Kidney (tissue), 14 donors: ENCODE measurements around the gene SERPINI2. TPM values are rescaled to one million over a fixed set of nuclear protein-coding genes. Genes with fewer than 3 reads are reported as not detected.
A peak's percentile ranks its signal among the peaks of the same experiment; 100 is the strongest.
"Not testable (repeated sequence)": the region's sequence is repeated elsewhere in the genome, so short reads cannot be mapped to it uniquely, and the experiment has no call there.

ENCODE experiments used
- DNase-seq, 5 donors: peaks; one replicate each; pipeline ENCODE4 v3.0.0-alpha.2; 2013 to 2020
- FAIRE-seq: peaks from 2 replicates; lab custom pipeline; 2012; peaks lifted over from hg19 to GRCh38; lab: Jason Lieb, UNC
- H3K27ac ChIP-seq, 2 donors: one replicate each; pipeline ENCODE4 v1.7.0; 2013; ENCODE audit warnings: low read depth in 2 of 2, low read length in 2 of 2, inconsistent platforms in 1 of 2
- H3K27me3 ChIP-seq: one replicate; pipeline ENCODE4 v1.7.1; 2013; ENCODE audit warnings: low read length, inconsistent platforms; ENCODE audit not compliant: control insufficient read depth, insufficient read depth
- H3K36me3 ChIP-seq, 3 donors: one replicate each; pipeline versions ENCODE4 v1.7.0 to v1.7.1; 2013; ENCODE audit warnings: low read length in 3 of 3, control low read depth in 1 of 3, inconsistent platforms in 1 of 3; ENCODE audit not compliant: insufficient read depth in 3 of 3, control insufficient read depth in 2 of 3
- H3K4me1 ChIP-seq, 3 donors: one replicate each; pipeline versions ENCODE4 v1.7.0 to v1.7.1; 2013; ENCODE audit warnings: low read length in 3 of 3, inconsistent platforms in 1 of 3, low read depth in 1 of 3; ENCODE audit not compliant: control insufficient read depth in 2 of 3, insufficient read depth in 2 of 3
- H3K4me3 ChIP-seq, 3 donors: one replicate each; pipeline versions ENCODE4 v1.7.0 to v1.8.1; 2013; ENCODE audit warnings: low read length in 3 of 3, control low read depth in 1 of 3, inconsistent platforms in 1 of 3
- H3K9ac ChIP-seq, 3 donors: one replicate each; pipeline versions ENCODE4 v1.7.0 to v1.7.1; 2013; ENCODE audit warnings: low read length in 3 of 3, control low read depth in 1 of 3, inconsistent platforms in 1 of 3
- H3K9me3 ChIP-seq, 3 donors: one replicate each; pipeline versions ENCODE4 v1.7.0 to v1.7.1; 2013; ENCODE audit warnings: low read length in 3 of 3, control low read depth in 1 of 3, inconsistent platforms in 1 of 3; ENCODE audit not compliant: control insufficient read depth in 2 of 3, insufficient read depth in 1 of 3
- CTCF ChIP-seq: IDR thresholded peaks from 3 replicates; pipeline ENCODE4 v1.5.1; 2012; ENCODE audit warnings: mild to moderate bottlenecking, moderate library complexity, borderline replicate concordance; ENCODE audit not compliant: insufficient read depth; ENCODE audit errors: extremely low read depth
- intact Hi-C: fragments of 100-400 bp; cut with DNase I; formaldehyde crosslinking; loops from one replicate; pipeline ENCODE4 v1.11.1; 2022
- polyA plus RNA-seq: library from polyadenylated mRNA; stranded (reverse); fragments of 350-450 nt; fragmentation: Illumina TruSeq; extraction: RNeasy Lipid Tissue Mini Kit (QIAGEN cat#74804); gene quantifications from one replicate; pipeline ENCODE4 v1.2.3, GENCODE V29; 2014; ENCODE audit warnings: low read depth, low replicate concordance; ENCODE audit not compliant: insufficient read depth
- total RNA-seq: library from RNA; stranded (reverse); fragmentation: NEBNext Ultra II Directional; extraction: Animal tissue kit (Norgen Biotek cat#: 25700); gene quantifications from one replicate; pipeline ENCODE4 v1.2.1, GENCODE V29; 2021
- donor health status: control.
- donor health status: control.
- donor health status: control.
- donor health status: control.
- donor health status: control.
- donor health status: DM: yes; HTN: yes; CAD: no.
- donor health status: Normal renal cell carcinoma (clear cell type).

SERPINI2 gene
- total and polyA plus RNA-seq, 2 donors from 2014 or later: not detected

- Histone ChIP-seq H3K9ac (no peak overlapping the region), H3K27me3 (no peaks in the 10 kb centered on the region), H3K9me3 (no peaks in the 10 kb centered on the region), H3K4me3 (no peak overlapping the region), H3K4me1 (no peaks in the 10 kb centered on the region), H3K36me3 (no peaks in the 10 kb centered on the region), H3K27ac (no peak overlapping the region)
- FAIRE-seq (no peak), DNase-seq (no peak)
- no peak for TF ChIP-seq CTCF
- intact Hi-C loops: no loop called here
These were observed 36.3 kb downstream of the SERPINI2 start for GRCh38 chr3:167437428-167438139.

- H3K36me3 ChIP-seq, H3K4me1 ChIP-seq, intact Hi-C loops, H3K9me3 ChIP-seq, FAIRE-seq, H3K27ac ChIP-seq, H3K4me3 ChIP-seq, H3K27me3 ChIP-seq, DNase-seq, H3K9ac ChIP-seq: not testable (repeated sequence)
These were observed 46.9 kb downstream of the SERPINI2 start for GRCh38 chr3:167426962-167427361.

- H3K36me3 ChIP-seq, H3K9ac ChIP-seq, intact Hi-C loops, H3K9me3 ChIP-seq, H3K27ac ChIP-seq, H3K4me1 ChIP-seq, DNase-seq, H3K27me3 ChIP-seq, H3K4me3 ChIP-seq, FAIRE-seq: not testable (repeated sequence)
These were observed 51.4 kb downstream of the SERPINI2 start for GRCh38 chr3:167422396-167422795.

- no peak for FAIRE-seq
- DNase-seq: peak in 1 of 5 donors; percentile 43
- H3K9me3 ChIP-seq: no peaks in the 10 kb centered on the region
- no peak overlapping the region for H3K27ac ChIP-seq
- TF ChIP-seq CTCF: no peak
- no peaks in the 10 kb centered on the region for H3K4me1 ChIP-seq
- H3K4me3 ChIP-seq: no peak overlapping the region
- intact Hi-C loops: no loop called here
- H3K36me3 ChIP-seq: no peaks in the 10 kb centered on the region
- no peak overlapping the region for H3K9ac ChIP-seq
- no peaks in the 10 kb centered on the region for H3K27me3 ChIP-seq
These were observed 64.2 kb downstream of the SERPINI2 start for GRCh38 chr3:167409611-167410010.
